Mucosa of gallbladder (tissue), 1 donor: ENCODE results near the gene KMT2C. TPM values are rescaled to one million over a fixed set of nuclear protein-coding genes. Genes with fewer than 3 reads are reported as not detected.
A peak's percentile ranks its signal among the peaks of the same experiment; 100 is the strongest.
"Not testable (repeated sequence)": the region's sequence is repeated elsewhere in the genome, so short reads cannot be mapped to it uniquely, and the experiment has no call there.

ENCODE experiments used
- DNase-seq: peaks from one replicate; pipeline ENCODE4 v3.0.0-alpha.2; 2020; ENCODE audit warnings: low spot score
- total RNA-seq: library from RNA; stranded (reverse); gene quantifications from one replicate; pipeline ENCODE4 v1.2.1, GENCODE V29; 2021
- donor health status: DM: no; HTN: no; CAD: no.

Gene KMT2C
- 85.0 TPM for total RNA-seq

GRCh38 chr7:152435384-152436110 is at the start of gene KMT2C:
KMT2C (minus strand) TSS chr7:152436003; CDS start chr7:152435786, 217 bp downstream.
- DNase-seq = peak; percentile 45

GRCh38 chr7:152481082-152481481 is 45.3 kb upstream of the KMT2C start:
- DNase-seq = no peak

GRCh38 chr7:152480664-152481063 is 44.9 kb upstream of the KMT2C start:
- no peak for DNase-seq

- no peak for DNase-seq
Observed at GRCh38 chr7:152479595-152479994, 43.8 kb upstream of the KMT2C start.

- no peak for DNase-seq
Observed at GRCh38 chr7:152478140-152478539, 42.3 kb upstream of the KMT2C start.

GRCh38 chr7:152477079-152477478 is 41.3 kb upstream of the KMT2C start:
- no peak for DNase-seq

GRCh38 chr7:152476551-152476950 is 40.7 kb upstream of the KMT2C start:
- DNase-seq = no peak

GRCh38 chr7:152471023-152471620 is 35.3 kb upstream of the KMT2C start:
- not testable (repeated sequence) for DNase-seq

GRCh38 chr7:152470251-152471022 is 34.6 kb upstream of the KMT2C start:
- DNase-seq = not testable (repeated sequence)

GRCh38 chr7:152469576-152469975 is 33.8 kb upstream of the KMT2C start:
- not testable (repeated sequence) for DNase-seq

GRCh38 chr7:152467225-152467624 is 31.4 kb upstream of the KMT2C start:
- no peak for DNase-seq

- no peak for DNase-seq
Observed at GRCh38 chr7:152465119-152465387, 29.2 kb upstream of the KMT2C start.

GRCh38 chr7:152464312-152465118 is 28.7 kb upstream of the KMT2C start:
- peak; percentile 60 for DNase-seq

GRCh38 chr7:152463709-152464311 is 28.0 kb upstream of the KMT2C start:
- peak; percentile 100 for DNase-seq

- DNase-seq = no peak
Observed at GRCh38 chr7:152462995-152463708, 27.3 kb upstream of the KMT2C start.

- DNase-seq = peak; percentile 32
Observed at GRCh38 chr7:152459724-152460251, 24.0 kb upstream of the KMT2C start.

GRCh38 chr7:152451356-152451755 is 15.6 kb upstream of the KMT2C start:
- DNase-seq = no peak

- DNase-seq = not testable (repeated sequence)
Observed at GRCh38 chr7:152445386-152446008, 9.7 kb upstream of the KMT2C start.

GRCh38 chr7:152443586-152443985 is 7.8 kb upstream of the KMT2C start:
- no peak for DNase-seq

- no peak for DNase-seq
Observed at GRCh38 chr7:152442330-152442835, 6.6 kb upstream of the KMT2C start.
